Retinal pigment epithelial cell (primary cell): Measurements from ENCODE around the gene RAB27B.

Source experiments
- DNase-seq: peaks from one replicate; pipeline ENCODE4 v3.0.0-alpha.2; 2010; ENCODE audit warnings: low read depth
- H3K4me3 ChIP-seq: 2 replicates; pipeline ENCODE4 v1.5.1; 2011; ENCODE audit warnings: mild to moderate bottlenecking, low read length, control low read depth, moderate library complexity
- TF ChIP-seq, protein P1 (sequence below): conservative IDR thresholded peaks from 2 replicates; pipeline ENCODE4 v1.5.1; 2011; ENCODE audit warnings: low read depth, low read length, control low read depth, inconsistent platforms

Gene RAB27B

DNA sequence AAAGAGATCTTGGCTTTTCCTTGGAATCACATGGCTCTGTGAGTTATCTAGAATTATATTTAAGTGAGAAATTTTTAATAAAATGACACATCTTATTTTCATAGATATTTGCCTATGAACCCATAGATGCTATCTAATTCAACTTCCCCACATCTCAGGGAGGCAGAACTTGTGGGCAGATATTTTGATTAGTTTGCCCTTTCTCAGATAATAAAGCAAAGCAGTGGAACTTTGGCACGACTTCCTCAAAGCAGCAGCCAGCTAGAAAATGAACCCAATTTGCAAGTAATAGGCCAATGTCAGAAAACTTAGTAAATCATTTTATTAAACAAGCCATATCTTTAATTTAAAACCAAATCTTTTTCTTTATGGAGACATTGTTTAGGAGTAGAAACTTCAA lies 32.7 kb downstream of the RAB27B start:
- no peak for DNase-seq
- TF ChIP-seq, protein P1, sequence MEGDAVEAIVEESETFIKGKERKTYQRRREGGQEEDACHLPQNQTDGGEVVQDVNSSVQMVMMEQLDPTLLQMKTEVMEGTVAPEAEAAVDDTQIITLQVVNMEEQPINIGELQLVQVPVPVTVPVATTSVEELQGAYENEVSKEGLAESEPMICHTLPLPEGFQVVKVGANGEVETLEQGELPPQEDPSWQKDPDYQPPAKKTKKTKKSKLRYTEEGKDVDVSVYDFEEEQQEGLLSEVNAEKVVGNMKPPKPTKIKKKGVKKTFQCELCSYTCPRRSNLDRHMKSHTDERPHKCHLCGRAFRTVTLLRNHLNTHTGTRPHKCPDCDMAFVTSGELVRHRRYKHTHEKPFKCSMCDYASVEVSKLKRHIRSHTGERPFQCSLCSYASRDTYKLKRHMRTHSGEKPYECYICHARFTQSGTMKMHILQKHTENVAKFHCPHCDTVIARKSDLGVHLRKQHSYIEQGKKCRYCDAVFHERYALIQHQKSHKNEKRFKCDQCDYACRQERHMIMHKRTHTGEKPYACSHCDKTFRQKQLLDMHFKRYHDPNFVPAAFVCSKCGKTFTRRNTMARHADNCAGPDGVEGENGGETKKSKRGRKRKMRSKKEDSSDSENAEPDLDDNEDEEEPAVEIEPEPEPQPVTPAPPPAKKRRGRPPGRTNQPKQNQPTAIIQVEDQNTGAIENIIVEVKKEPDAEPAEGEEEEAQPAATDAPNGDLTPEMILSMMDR: no peak
- H3K4me3 ChIP-seq: no peak overlapping the region

DNA sequence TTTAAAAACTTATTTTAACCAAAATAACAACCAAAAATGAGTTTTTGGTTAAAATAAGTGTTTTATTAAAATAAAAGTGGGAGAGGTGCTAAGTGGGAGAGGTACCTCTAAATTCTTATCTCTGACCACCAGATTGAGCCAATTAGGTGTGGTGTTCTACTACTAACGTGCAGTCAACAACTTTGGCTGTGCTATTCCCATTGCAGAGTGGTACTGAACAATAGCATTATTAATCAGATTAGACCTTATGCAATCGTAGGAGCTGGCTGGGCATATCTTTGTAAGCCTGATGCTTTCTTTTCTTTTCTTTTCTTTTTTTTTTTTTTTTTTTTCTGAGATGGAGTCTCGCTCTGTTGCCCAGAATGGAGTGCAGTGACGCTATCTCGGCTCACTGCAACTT lies 38.9 kb downstream of the RAB27B start:
- DNase-seq: no peak

DNA sequence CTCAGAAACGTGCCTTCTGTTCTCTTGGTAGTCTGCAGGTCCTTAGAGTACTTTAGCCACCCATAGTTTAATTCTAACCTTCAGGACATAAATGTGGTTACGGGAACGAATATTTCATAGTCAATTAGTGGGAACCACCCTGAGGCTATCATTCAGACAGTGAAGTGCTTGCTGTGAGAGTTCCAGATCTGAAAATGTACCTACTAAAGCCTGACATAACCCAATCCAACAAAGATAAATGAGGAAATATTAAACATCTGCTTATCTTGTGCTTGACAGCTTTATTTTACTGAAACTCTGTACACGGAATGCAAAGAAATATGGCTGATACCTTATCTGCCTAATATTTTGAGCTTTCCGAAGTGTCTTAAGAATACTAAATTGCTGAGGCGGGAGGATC lies 43.0 kb downstream of the RAB27B start:
- no peak for DNase-seq
- H3K4me3 ChIP-seq: no peak overlapping the region
- TF ChIP-seq, protein P1: no peak

More for the DNA sequence above, 38.9 kb downstream of the RAB27B start:
- no peak overlapping the region for H3K4me3 ChIP-seq
- TF ChIP-seq, protein P1: no peak

DNA sequence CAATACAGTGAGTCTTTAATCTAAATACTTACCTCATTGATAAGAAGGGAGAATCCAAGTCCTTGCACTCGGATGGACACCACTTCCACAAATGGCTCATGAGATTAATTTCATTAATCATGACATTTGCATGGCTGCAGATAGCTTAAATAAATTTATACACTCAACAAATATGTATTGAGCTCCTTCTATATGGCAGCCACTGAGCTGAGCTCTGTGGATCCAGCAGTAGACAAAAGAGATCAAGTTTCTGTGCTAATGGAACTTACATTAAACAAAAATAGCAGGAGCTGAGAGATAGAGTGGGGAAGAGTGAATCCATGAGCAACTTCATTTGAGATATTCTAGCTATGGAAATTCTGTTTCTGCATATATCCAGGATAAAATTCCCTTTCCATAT lies 44.4 kb downstream of the RAB27B start:
- H3K4me3 ChIP-seq: no peak overlapping the region
- no peak for DNase-seq
- TF ChIP-seq, protein P1: no peak

DNA sequence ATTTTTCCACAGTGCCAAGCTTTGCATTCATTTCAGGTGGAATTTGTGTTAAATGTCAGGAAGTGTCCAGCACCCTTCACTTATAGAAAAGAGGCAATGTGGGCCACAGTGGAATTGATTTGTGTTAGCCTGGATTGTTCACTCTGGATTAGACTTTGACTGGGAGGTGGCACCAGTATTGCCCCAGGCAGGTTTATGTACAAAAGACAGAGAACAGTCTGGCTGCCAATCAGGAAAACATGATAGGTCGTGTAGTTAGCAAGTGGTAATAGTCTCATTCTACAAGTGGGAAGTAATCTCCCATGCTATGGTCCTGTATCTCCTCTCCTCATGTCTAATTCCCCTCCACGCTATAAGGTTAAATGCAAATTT lies 45.6 kb downstream of the RAB27B start:
- no peak overlapping the region for H3K4me3 ChIP-seq
- TF ChIP-seq, protein P1: no peak
- no peak for DNase-seq

DNA sequence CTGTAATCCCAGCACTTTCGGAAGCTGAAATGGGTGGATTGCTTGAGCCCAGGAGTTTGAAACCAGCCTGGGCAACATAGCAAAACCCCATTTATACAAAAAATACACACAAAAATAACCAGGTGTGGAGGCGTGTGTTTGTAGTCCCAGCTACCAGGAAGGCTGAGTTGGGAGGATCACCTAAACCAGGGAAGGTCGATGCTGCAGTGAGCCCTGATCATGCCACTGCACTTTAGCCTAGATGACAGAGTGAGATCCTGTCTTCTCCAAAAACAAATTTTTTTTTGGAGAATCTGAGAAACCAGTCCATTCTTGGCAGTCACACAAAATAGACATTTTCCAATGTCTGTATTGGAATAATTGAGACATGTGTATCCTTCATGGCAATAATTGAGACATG lies 46.8 kb downstream of the RAB27B start:
- H3K4me3 ChIP-seq: no peak overlapping the region
- TF ChIP-seq, protein P1: no peak
- no peak for DNase-seq

DNA sequence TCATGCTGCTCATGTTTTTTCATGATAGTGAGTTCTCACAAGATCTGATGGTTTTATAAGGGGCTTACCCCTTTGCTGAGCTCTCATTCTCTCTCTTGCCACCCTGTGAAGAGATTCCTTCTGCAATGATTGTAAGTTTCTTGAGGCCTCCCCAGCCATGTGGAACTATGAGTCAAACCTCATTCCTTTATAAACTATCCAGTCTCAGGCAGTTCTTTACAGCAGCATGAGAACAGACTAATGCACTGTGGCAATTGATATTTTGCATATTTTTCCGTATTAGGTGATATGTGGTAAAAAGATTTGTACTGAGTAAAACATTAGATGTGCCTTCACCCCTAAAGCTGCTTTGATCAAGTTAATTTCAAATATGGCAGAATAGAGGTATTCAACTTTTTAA lies 48.8 kb downstream of the RAB27B start:
- no peak for DNase-seq
- TF ChIP-seq, protein P1: no peak
- no peak overlapping the region for H3K4me3 ChIP-seq
